Fibroblast of pulmonary artery (primary cell): Measurements from ENCODE around the gene MB.

ENCODE experiments used
- DNase-seq: peaks from one replicate; pipeline ENCODE4 v3.0.0-alpha.2; 2010; ENCODE audit warnings: low read depth
- H3K4me3 ChIP-seq: replicated peaks from 2 replicates; pipeline ENCODE4 v1.5.1; 2011; ENCODE audit warnings: low read depth, mild to moderate bottlenecking, control low read depth, low read length, moderate library complexity
- TF ChIP-seq, protein P1 (sequence below): IDR thresholded peaks from 2 replicates; pipeline ENCODE4 v1.5.1; 2011; ENCODE audit warnings: mild to moderate bottlenecking, control low read depth, low read length, inconsistent platforms; ENCODE audit errors: missing control alignments

Gene MB

DNA sequence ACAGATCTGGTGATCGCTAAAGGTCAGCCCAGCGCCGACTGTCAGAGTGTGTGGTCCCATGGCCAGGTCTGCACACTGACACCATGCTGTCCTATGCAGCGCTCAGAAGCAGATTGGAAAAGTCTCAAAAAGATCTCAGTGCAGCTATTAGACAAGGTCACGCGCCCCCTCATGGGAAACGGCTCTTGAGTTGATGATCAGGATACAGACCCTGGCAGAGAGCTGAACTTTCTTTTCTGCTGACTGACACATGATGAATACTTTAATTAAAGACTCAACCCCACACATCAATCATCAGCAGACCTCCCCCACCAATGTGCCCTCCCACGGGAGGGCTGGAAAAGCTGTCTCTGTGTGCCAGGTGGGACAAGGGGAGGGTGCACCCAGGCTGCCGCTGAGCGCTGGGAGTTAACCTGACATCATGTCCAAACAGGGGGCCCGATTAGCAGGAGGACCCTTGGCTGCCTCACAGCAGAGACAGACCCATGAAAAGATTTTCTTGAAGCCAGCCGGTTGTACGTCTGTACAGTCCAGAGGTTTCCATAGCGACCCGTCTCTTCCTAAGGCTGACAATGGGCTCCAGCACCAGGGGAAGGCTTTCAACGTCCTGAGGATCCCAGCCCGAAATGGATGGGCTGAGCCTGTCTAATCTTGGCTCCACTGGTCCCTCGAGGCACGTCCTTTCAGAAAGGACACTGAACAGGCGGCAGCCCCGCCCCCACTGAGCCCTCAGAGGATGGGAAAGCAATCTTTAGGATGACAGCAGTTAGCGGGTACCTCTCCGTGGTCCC is 49.6 kb downstream of the MB start:
- TF ChIP-seq, protein P1, sequence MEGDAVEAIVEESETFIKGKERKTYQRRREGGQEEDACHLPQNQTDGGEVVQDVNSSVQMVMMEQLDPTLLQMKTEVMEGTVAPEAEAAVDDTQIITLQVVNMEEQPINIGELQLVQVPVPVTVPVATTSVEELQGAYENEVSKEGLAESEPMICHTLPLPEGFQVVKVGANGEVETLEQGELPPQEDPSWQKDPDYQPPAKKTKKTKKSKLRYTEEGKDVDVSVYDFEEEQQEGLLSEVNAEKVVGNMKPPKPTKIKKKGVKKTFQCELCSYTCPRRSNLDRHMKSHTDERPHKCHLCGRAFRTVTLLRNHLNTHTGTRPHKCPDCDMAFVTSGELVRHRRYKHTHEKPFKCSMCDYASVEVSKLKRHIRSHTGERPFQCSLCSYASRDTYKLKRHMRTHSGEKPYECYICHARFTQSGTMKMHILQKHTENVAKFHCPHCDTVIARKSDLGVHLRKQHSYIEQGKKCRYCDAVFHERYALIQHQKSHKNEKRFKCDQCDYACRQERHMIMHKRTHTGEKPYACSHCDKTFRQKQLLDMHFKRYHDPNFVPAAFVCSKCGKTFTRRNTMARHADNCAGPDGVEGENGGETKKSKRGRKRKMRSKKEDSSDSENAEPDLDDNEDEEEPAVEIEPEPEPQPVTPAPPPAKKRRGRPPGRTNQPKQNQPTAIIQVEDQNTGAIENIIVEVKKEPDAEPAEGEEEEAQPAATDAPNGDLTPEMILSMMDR = no peak
- no peak overlapping the region for H3K4me3 ChIP-seq
- DNase-seq = no peak

DNA sequence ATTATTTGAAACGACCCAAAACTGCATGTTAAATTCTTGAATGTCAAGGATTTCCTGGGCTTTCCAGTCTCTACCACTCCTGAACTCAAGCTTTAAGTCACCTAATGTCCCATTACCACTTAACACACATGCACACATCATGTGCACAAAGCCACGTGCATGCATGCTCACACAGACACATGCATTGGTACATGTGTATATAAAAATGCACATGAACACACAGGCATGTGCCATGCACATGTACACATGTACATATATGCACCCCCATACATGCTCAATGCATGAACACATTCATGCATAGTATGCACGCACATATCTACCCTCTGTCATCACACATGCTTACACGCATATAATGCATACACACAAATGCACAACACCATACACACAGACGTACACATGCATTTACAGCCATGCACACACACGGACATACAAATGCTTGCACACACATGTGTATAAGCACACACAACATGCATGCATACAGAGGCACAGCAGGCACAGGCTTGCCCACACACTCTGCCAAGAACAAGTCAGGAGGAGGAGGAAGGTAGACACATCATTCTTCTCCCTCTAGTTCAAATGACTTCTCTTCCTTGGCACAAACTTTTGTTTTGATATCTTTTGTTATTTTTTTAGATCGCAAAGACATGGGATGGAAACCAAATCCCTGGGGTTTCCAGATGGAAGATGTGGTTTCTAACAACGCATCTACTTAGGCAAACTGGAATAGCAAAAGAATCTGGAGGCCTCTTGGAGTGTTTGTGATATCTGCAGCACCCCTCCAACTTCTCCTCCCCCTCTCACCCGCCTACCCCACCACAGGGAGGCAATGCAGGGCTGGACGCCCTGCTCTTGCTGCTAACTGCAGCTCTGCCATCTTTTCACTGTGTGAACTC is 51.9 kb downstream of the MB start:
- TF ChIP-seq, protein P1 = no peak
- no peak overlapping the region for H3K4me3 ChIP-seq
- DNase-seq = peak; percentile 26

DNA sequence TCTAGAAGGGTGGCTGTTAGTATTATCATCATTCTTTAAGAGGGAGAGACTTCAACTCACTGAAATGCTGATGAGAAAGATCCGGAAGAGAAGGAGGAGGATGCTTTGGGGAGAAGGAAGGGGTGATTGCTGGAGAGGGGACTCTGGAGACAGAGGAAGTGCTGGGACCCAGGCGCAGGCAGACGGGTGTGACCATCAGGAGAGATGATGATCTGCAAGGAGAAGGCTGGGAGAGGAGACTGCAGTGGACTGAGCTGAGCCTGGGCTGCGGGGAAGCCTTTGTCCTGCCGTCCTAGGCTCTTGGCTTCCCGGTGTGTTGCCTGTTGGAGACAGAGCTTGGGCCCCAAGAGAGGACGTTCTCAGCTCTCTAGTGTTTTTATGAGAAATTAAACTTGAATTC is 53.9 kb downstream of the MB start:
- H3K4me3 ChIP-seq = no peak overlapping the region
- DNase-seq = no peak
- TF ChIP-seq, protein P1 = no peak

DNA sequence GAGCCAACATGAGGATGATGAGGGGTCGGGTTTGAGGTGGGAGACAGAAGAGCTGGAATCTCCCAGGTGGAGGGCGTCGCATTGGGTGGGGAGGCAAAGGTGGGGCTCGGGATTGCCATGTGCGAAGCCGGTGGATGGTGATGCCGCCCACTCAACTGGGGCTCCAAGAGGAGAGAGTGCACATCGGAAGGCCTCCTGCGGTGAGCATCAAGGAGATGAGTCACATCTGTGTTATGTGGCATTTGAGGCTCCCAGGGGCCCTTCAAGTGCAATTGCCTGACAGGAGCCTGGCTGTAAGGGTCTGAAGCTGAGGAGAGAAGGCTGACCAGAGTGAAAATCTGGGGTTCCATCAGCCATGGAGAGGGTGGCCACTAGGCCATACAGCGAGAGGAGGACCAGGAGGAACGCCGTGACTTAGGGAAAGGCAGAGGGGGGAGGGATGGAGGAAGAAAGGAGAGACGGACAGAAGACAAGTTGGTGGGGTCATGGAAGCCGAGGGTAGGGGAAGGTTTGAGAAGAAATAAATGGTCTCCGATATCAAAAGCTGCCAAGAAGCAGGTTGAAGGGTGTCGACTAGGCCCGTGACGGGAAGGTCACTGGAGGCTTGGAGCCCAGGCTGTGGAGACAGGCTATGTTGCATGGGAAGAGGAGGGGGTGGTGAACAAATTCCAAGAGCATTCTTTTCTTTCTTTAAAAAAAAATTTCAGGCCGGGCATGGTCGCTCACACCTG is 55.2 kb downstream of the MB start:
- DNase-seq = peak; percentile 57
- TF ChIP-seq, protein P1 = no peak
- no peak overlapping the region for H3K4me3 ChIP-seq

DNA sequence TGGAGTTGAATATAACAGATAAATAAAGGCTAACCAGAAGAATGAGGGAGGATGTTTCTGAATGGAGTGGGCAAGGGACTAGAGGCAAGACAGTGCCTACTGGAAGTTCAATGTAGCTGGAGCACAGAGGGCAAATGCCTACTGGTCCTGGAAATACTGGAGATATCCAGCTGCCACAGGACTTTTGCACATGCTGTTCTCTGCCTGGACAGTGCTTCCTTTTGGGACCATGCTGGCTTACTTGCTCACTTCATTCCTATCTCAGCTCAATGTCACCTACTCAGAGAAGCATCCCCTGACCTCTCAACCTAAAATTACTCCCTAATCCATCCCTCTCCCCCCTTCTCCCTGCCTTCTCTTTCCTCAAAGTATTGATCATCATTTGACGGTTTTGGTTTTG is 56.3 kb downstream of the MB start:
- TF ChIP-seq, protein P1 = no peak
- DNase-seq = no peak
- no peak overlapping the region for H3K4me3 ChIP-seq

DNA sequence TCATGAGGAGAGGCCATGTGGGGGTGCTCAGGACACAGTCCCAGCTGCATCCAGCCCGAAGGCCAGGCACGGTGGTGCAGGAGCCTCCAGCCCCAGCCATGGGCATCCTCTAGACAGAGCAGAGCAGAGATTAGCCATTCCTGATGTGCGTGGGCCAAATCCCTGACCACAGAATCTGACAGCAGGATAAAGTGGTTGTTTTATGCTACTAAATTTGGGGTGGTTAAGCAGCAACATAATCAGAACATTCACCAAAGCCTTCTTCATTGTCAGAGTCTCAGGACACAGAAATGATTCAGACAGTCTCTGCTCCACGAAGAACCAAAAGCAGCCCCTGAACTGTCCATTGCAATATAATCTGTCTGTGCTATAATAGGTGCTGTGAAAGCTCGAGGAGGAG is 56.8 kb downstream of the MB start:
- DNase-seq = no peak
- TF ChIP-seq, protein P1 = no peak
- H3K4me3 ChIP-seq = no peak overlapping the region
